Activated T-helper 2 cell treated with anti-CD3 and anti-CD28 coated beads, Interferon-gamma antibody, Interleukin-2, Interleukin-4, amounts not matched to agents 10 μg/mL and 5 μg/mL and 100 μg/mL, durations not matched to agents 14 hours and 24 hours and 36 hours (primary cell): Measurements from ENCODE around the gene ADGRB2. TPM values are rescaled to one million over a fixed set of nuclear protein-coding genes. Genes with fewer than 3 reads are reported as not detected.

Experiments used
- DNase-seq: peaks from one replicate; pipeline ENCODE4 v3.0.0; 2021; ENCODE audit warnings: low spot score
- H3K27ac Mint-ChIP-seq: one replicate; pipeline ENCODE4 v1.8.0; 2021; ENCODE audit warnings: mixed read lengths
- H3K27me3 Mint-ChIP-seq: one replicate; pipeline ENCODE4 v1.8.0; 2021; ENCODE audit warnings: low read depth, mixed read lengths
- H3K36me3 Mint-ChIP-seq: one replicate; pipeline ENCODE4 v1.8.0; 2021; ENCODE audit warnings: low read depth, mixed read lengths
- H3K4me1 Mint-ChIP-seq: one replicate; pipeline ENCODE4 v1.8.0; 2021; ENCODE audit warnings: low read depth, mixed read lengths
- H3K4me3 Mint-ChIP-seq: one replicate; pipeline ENCODE4 v1.8.0; 2021; ENCODE audit warnings: low read depth, mild to moderate bottlenecking, moderate library complexity, mixed read lengths
- H3K9me3 Mint-ChIP-seq: one replicate; pipeline ENCODE4 v1.8.0; 2021; ENCODE audit warnings: mixed read lengths
- intact Hi-C: fragments of 100-400 bp; cut with micrococcal nuclease; formaldehyde crosslinking; loops from one replicate; pipeline ENCODE4 v1.15.1; 2023
- total RNA-seq: library from RNA; stranded (reverse); gene quantifications from 2 replicates; pipeline ENCODE4 v1.2.3, GENCODE V29; 2022

Gene ADGRB2
- total RNA-seq, 1 donor from 2014 or later: 5.4 TPM

- no peaks in the 10 kb centered on the region for H3K36me3 Mint-ChIP-seq
- no peaks in the 10 kb centered on the region for H3K9me3 Mint-ChIP-seq
- H3K4me1 Mint-ChIP-seq: peaks cover 9% of the 10 kb centered on the region
- H3K27me3 Mint-ChIP-seq: no peaks in the 10 kb centered on the region
- DNase-seq: peak; percentile 51
- H3K27ac Mint-ChIP-seq: no peak overlapping the region
- intact Hi-C loops: loop anchor here (2.0 kb wide), 1 partner anchor 81 kb away; no protein-coding TSS in a partner anchor
- H3K4me3 Mint-ChIP-seq: no peak overlapping the region
These were observed 18.8 kb downstream of the ADGRB2 start for GRCh38 chr1:31745096-31745945.

GRCh38 chr1:31744165-31744888, 19.8 kb downstream of the ADGRB2 start:
- H3K27ac Mint-ChIP-seq: no peak overlapping the region
- intact Hi-C loops: loop anchor here (2.0 kb wide), 1 partner anchor 80 kb away; no protein-coding TSS in a partner anchor
- no peak overlapping the region for H3K4me3 Mint-ChIP-seq
- H3K9me3 Mint-ChIP-seq: no peaks in the 10 kb centered on the region
- no peaks in the 10 kb centered on the region for H3K36me3 Mint-ChIP-seq
- no peaks in the 10 kb centered on the region for H3K27me3 Mint-ChIP-seq
- DNase-seq: no peak
- H3K4me1 Mint-ChIP-seq: peaks cover 14% of the 10 kb centered on the region

GRCh38 chr1:31742462-31743212, 21.5 kb downstream of the ADGRB2 start:
- no peak for DNase-seq
- H3K9me3 Mint-ChIP-seq: no peaks in the 10 kb centered on the region
- no peak overlapping the region for H3K27ac Mint-ChIP-seq
- H3K27me3 Mint-ChIP-seq: no peaks in the 10 kb centered on the region
- H3K4me3 Mint-ChIP-seq: no peak overlapping the region
- H3K4me1 Mint-ChIP-seq: peaks cover 14% of the 10 kb centered on the region
- intact Hi-C loops: no loop called here
- no peaks in the 10 kb centered on the region for H3K36me3 Mint-ChIP-seq

- Mint-ChIP-seq H3K4me3 (no peak overlapping the region), H3K4me1 (peaks cover 5% of the 10 kb centered on the region), H3K27ac (no peak overlapping the region)
These were observed 24.8 kb downstream of the ADGRB2 start for GRCh38 chr1:31739346-31739745.

GRCh38 chr1:31736675-31737074, 27.5 kb downstream of the ADGRB2 start:
- no peaks in the 10 kb centered on the region for H3K27me3 Mint-ChIP-seq
- no peak overlapping the region for H3K27ac Mint-ChIP-seq
- no peaks in the 10 kb centered on the region for H3K9me3 Mint-ChIP-seq
- H3K4me3 Mint-ChIP-seq: no peak overlapping the region
- DNase-seq: no peak
- peaks cover 5% of the 10 kb centered on the region for H3K4me1 Mint-ChIP-seq
- intact Hi-C loops: no loop called here
- no peaks in the 10 kb centered on the region for H3K36me3 Mint-ChIP-seq

More at GRCh38 chr1:31739346-31739745, 24.8 kb downstream of the ADGRB2 start:
- peak; percentile 53 for DNase-seq
- no peaks in the 10 kb centered on the region for H3K27me3 Mint-ChIP-seq
- no peaks in the 10 kb centered on the region for H3K9me3 Mint-ChIP-seq
- no peaks in the 10 kb centered on the region for H3K36me3 Mint-ChIP-seq
- intact Hi-C loops: no loop called here

GRCh38 chr1:31735571-31735970, 28.6 kb downstream of the ADGRB2 start:
- H3K27ac Mint-ChIP-seq: no peak overlapping the region
- H3K4me1 Mint-ChIP-seq: peaks cover 5% of the 10 kb centered on the region
- H3K27me3 Mint-ChIP-seq: no peaks in the 10 kb centered on the region
- intact Hi-C loops: no loop called here
- DNase-seq: no peak
- no peak overlapping the region for H3K4me3 Mint-ChIP-seq
- no peaks in the 10 kb centered on the region for H3K9me3 Mint-ChIP-seq
- H3K36me3 Mint-ChIP-seq: no peaks in the 10 kb centered on the region

GRCh38 chr1:31734582-31735107, 29.5 kb downstream of the ADGRB2 start:
- no peaks in the 10 kb centered on the region for H3K27me3 Mint-ChIP-seq
- no peak overlapping the region for H3K27ac Mint-ChIP-seq
- no peaks in the 10 kb centered on the region for H3K9me3 Mint-ChIP-seq
- H3K4me1 Mint-ChIP-seq: peaks cover 3% of the 10 kb centered on the region
- H3K36me3 Mint-ChIP-seq: no peaks in the 10 kb centered on the region
- DNase-seq: no peak
- intact Hi-C loops: no loop called here
- no peak overlapping the region for H3K4me3 Mint-ChIP-seq

- H3K36me3 Mint-ChIP-seq: no peaks in the 10 kb centered on the region
- no peak overlapping the region for H3K4me3 Mint-ChIP-seq
- H3K9me3 Mint-ChIP-seq: no peaks in the 10 kb centered on the region
- no peak for DNase-seq
- H3K27ac Mint-ChIP-seq: no peak overlapping the region
- no peaks in the 10 kb centered on the region for H3K4me1 Mint-ChIP-seq
- no peaks in the 10 kb centered on the region for H3K27me3 Mint-ChIP-seq
- intact Hi-C loops: no loop called here
These were observed 30.5 kb downstream of the ADGRB2 start for GRCh38 chr1:31733389-31734219.

- H3K27ac Mint-ChIP-seq: no peak overlapping the region
- H3K9me3 Mint-ChIP-seq: no peaks in the 10 kb centered on the region
- H3K27me3 Mint-ChIP-seq: no peaks in the 10 kb centered on the region
- H3K4me1 Mint-ChIP-seq: no peaks in the 10 kb centered on the region
- intact Hi-C loops: no loop called here
- H3K4me3 Mint-ChIP-seq: no peak overlapping the region
- no peak for DNase-seq
- no peaks in the 10 kb centered on the region for H3K36me3 Mint-ChIP-seq
These were observed 31.3 kb downstream of the ADGRB2 start for GRCh38 chr1:31732751-31733289.

GRCh38 chr1:31732343-31732742, 31.8 kb downstream of the ADGRB2 start:
- Mint-ChIP-seq H3K4me3 (no peak overlapping the region), H3K27me3 (no peaks in the 10 kb centered on the region), H3K9me3 (no peaks in the 10 kb centered on the region), H3K36me3 (no peaks in the 10 kb centered on the region), H3K4me1 (no peaks in the 10 kb centered on the region), H3K27ac (no peak overlapping the region)
- intact Hi-C loops: no loop called here
- DNase-seq: no peak

- H3K4me1 Mint-ChIP-seq: no peaks in the 10 kb centered on the region
- no peak for DNase-seq
- intact Hi-C loops: no loop called here
- no peak overlapping the region for H3K4me3 Mint-ChIP-seq
- H3K27ac Mint-ChIP-seq: no peak overlapping the region
- H3K9me3 Mint-ChIP-seq: no peaks in the 10 kb centered on the region
- H3K27me3 Mint-ChIP-seq: no peaks in the 10 kb centered on the region
- no peaks in the 10 kb centered on the region for H3K36me3 Mint-ChIP-seq
These were observed 33.0 kb downstream of the ADGRB2 start for GRCh38 chr1:31731049-31731565.
